Activated T-cell treated with anti-CD3 and anti-CD28 coated beads, Interleukin-2, amount 50 U/mL, for 4 hours (primary cell): ENCODE measurements around the gene ACLY. TPM values are rescaled to one million over a fixed set of nuclear protein-coding genes. Genes with fewer than 3 reads are reported as not detected.
"Not testable (repeated sequence)": the region's sequence is repeated elsewhere in the genome, so short reads cannot be mapped to it uniquely, and the experiment has no call there.

Experiments
- ATAC-seq, 2 donors: fragments of 200-7000 bp; cut with Tn5 transposase; one replicate each; pipeline ENCODE4 v1.10.0; 2021
- DNase-seq: peaks from one replicate; pipeline ENCODE4 v3.0.0-alpha.2; 2020
- H3K27me3 Mint-ChIP-seq: one replicate; pipeline ENCODE4 v1.8.0; 2021; ENCODE audit warnings: low read depth, mixed read lengths
- H3K36me3 Mint-ChIP-seq: one replicate; pipeline ENCODE4 v1.8.0; 2022; ENCODE audit warnings: mixed read lengths; ENCODE audit not compliant: insufficient read depth
- H3K4me1 Mint-ChIP-seq: one replicate; pipeline ENCODE4 v1.8.0; 2021; ENCODE audit warnings: low read depth, mixed read lengths
- H3K4me3 Mint-ChIP-seq: one replicate; pipeline ENCODE4 v1.8.0; 2021; ENCODE audit warnings: mild to moderate bottlenecking, moderate library complexity, mixed read lengths
- H3K9me3 Mint-ChIP-seq: one replicate; pipeline ENCODE4 v1.8.0; 2021; ENCODE audit warnings: mixed read lengths
- total RNA-seq, 3 donors: library from RNA; stranded (reverse); gene quantifications; one replicate each; pipeline ENCODE4 v1.2.1, GENCODE V29; 2021

The ACLY gene
- total RNA-seq, 3 donors from 2014 or later: 197 to 210 (median 198) TPM

- H3K36me3 Mint-ChIP-seq: peaks cover 34% of the 10 kb centered on the region
- H3K9me3 Mint-ChIP-seq: no peaks in the 10 kb centered on the region
- DNase-seq (no peak), ATAC-seq (no peak)
- no peaks in the 10 kb centered on the region for H3K27me3 Mint-ChIP-seq
- H3K4me1 Mint-ChIP-seq: no peaks in the 10 kb centered on the region
- no peak overlapping the region for H3K4me3 Mint-ChIP-seq
Observed at GRCh38 chr17:41885733-41886132, 33.0 kb downstream of the ACLY start.

DNA sequence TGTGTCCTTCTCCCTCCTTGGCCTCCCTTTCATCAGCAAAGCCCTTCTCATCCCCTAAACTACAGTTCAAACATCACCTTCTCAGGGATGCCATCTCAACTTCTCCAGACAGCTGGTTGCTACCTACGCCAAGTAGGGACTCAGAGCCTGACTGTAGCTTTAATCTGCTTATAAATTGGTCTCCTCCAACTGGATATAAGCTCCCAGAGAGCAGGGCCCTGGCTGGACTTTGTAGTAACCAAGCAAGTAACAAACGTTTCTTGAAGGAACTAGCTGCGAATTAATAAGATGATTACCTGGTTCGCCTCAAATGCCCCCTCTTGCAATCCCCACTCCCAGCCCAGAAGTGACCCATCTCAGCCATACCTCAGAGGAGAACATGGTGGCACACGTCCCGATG, 36.0 kb downstream of the ACLY start:
- Mint-ChIP-seq H3K4me3 (no peak overlapping the region), H3K9me3 (no peaks in the 10 kb centered on the region), H3K27me3 (no peaks in the 10 kb centered on the region), H3K36me3 (peaks cover 41% of the 10 kb centered on the region), H3K4me1 (no peaks in the 10 kb centered on the region)
- ATAC-seq (no peak), DNase-seq (no peak)

- H3K4me3 Mint-ChIP-seq: no peak overlapping the region
- ATAC-seq: no peak
- no peaks in the 10 kb centered on the region for H3K27me3 Mint-ChIP-seq
- H3K9me3 Mint-ChIP-seq: no peaks in the 10 kb centered on the region
- peaks cover 38% of the 10 kb centered on the region for H3K36me3 Mint-ChIP-seq
- no peak for DNase-seq
- no peaks in the 10 kb centered on the region for H3K4me1 Mint-ChIP-seq
Observed at GRCh38 chr17:41880130-41880529, 38.6 kb downstream of the ACLY start.

GRCh38 chr17:41874293-41874670, 44.5 kb downstream of the ACLY start:
- not testable (repeated sequence) for H3K27me3 Mint-ChIP-seq, DNase-seq, H3K4me3 Mint-ChIP-seq, ATAC-seq, H3K9me3 Mint-ChIP-seq, H3K4me1 Mint-ChIP-seq
- peaks cover 38% of the 10 kb centered on the region for H3K36me3 Mint-ChIP-seq

- Mint-ChIP-seq H3K9me3 (no peaks in the 10 kb centered on the region), H3K36me3 (peaks cover 41% of the 10 kb centered on the region), H3K4me1 (peaks cover 6% of the 10 kb centered on the region), H3K27me3 (no peaks in the 10 kb centered on the region), H3K4me3 (no peak overlapping the region)
- DNase-seq (no peak), ATAC-seq (no peak)
Observed at GRCh38 chr17:41873559-41874292, 45.0 kb downstream of the ACLY start.

DNA sequence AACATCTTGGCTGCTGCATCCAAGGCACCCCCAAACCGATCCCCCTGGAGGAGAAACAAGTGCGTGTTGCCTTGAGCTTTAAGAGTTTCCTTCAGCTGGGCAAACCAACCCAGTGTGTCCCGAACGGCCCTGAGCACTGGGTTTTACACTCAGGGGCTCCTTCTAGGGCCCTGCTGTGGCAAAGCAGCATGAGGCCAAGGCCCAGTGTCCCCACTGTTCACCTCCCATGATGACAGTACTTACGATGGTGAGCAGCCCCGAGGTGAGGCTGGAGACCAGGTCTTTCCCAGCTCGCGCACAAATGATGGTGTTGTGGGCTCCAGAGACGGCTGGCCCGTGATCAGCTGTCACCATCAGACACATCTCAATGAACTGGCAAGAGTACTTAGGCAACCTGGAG, 47.0 kb downstream of the ACLY start:
- no peak for DNase-seq
- Mint-ChIP-seq H3K4me1 (peaks cover 13% of the 10 kb centered on the region), H3K9me3 (no peaks in the 10 kb centered on the region), H3K27me3 (no peaks in the 10 kb centered on the region), H3K36me3 (peaks cover 41% of the 10 kb centered on the region), H3K4me3 (no peak overlapping the region)
- no peak for ATAC-seq

DNA sequence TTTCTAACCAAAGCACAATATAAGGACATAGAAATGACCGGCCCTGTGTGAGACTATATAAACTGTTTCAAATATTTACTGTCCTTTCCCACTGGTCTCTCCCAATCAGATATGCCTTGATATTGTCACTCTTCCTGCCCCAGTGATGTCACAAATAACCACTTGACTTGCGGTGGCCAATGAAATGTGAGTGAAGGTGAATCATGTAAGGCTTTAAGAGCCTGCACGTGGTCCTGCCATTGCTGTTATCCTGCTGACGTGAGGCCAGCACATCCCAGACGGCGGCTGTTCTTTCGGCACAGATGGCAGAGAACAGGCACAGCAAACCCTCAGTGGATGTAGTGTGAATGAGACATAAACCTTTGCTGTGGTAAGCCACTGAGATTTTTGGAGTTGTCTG, 48.1 kb downstream of the ACLY start:
- Mint-ChIP-seq H3K4me1 (peaks cover 13% of the 10 kb centered on the region), H3K36me3 (peaks cover 38% of the 10 kb centered on the region), H3K4me3 (no peak overlapping the region), H3K9me3 (no peaks in the 10 kb centered on the region), H3K27me3 (no peaks in the 10 kb centered on the region)
- no peak for DNase-seq
- no peak for ATAC-seq

GRCh38 chr17:41870097-41870496, 48.7 kb downstream of the ACLY start:
- Mint-ChIP-seq H3K27me3 (no peaks in the 10 kb centered on the region), H3K9me3 (no peaks in the 10 kb centered on the region), H3K36me3 (peaks cover 38% of the 10 kb centered on the region), H3K4me3 (no peak overlapping the region), H3K4me1 (peaks cover 16% of the 10 kb centered on the region)
- no peak for DNase-seq
- no peak for ATAC-seq

DNA sequence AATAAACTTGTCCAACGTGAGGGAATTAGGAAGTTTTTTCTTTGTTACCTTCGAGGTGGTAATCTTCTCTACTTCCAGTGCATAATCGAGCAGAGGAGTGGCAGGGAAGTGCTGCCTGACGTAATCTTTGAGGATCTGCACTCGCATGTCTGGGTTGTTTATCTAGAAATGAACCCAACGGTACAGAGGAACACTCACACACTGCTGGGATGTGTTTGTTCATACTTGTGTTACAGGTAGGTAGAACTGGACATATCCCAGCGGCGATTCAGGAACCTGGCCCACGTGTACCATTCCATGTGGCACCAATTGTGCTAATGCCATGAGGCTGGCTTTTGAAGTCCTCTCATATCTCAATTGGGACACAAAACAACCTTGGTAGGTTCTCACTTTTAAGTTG, 49.3 kb downstream of the ACLY start:
- no peaks in the 10 kb centered on the region for H3K9me3 Mint-ChIP-seq
- H3K27me3 Mint-ChIP-seq: no peaks in the 10 kb centered on the region
- H3K4me1 Mint-ChIP-seq: peaks cover 16% of the 10 kb centered on the region
- DNase-seq: no peak
- H3K36me3 Mint-ChIP-seq: peaks cover 38% of the 10 kb centered on the region
- H3K4me3 Mint-ChIP-seq: no peak overlapping the region
- no peak for ATAC-seq

GRCh38 chr17:41868568-41868967, 50.2 kb downstream of the ACLY start:
- peaks cover 38% of the 10 kb centered on the region for H3K36me3 Mint-ChIP-seq
- no peaks in the 10 kb centered on the region for H3K27me3 Mint-ChIP-seq
- no peak for DNase-seq
- ATAC-seq: no peak
- no peak overlapping the region for H3K4me3 Mint-ChIP-seq
- H3K9me3 Mint-ChIP-seq: no peaks in the 10 kb centered on the region
- H3K4me1 Mint-ChIP-seq: peaks cover 16% of the 10 kb centered on the region

- Mint-ChIP-seq H3K36me3 (peaks cover 18% of the 10 kb centered on the region), H3K4me1 (peaks cover 29% of the 10 kb centered on the region), H3K4me3 (no peak overlapping the region), H3K27me3 (no peaks in the 10 kb centered on the region), H3K9me3 (no peaks in the 10 kb centered on the region)
- no peak for DNase-seq
- ATAC-seq: no peak
Observed at GRCh38 chr17:41865596-41865893, 53.2 kb downstream of the ACLY start.

DNA sequence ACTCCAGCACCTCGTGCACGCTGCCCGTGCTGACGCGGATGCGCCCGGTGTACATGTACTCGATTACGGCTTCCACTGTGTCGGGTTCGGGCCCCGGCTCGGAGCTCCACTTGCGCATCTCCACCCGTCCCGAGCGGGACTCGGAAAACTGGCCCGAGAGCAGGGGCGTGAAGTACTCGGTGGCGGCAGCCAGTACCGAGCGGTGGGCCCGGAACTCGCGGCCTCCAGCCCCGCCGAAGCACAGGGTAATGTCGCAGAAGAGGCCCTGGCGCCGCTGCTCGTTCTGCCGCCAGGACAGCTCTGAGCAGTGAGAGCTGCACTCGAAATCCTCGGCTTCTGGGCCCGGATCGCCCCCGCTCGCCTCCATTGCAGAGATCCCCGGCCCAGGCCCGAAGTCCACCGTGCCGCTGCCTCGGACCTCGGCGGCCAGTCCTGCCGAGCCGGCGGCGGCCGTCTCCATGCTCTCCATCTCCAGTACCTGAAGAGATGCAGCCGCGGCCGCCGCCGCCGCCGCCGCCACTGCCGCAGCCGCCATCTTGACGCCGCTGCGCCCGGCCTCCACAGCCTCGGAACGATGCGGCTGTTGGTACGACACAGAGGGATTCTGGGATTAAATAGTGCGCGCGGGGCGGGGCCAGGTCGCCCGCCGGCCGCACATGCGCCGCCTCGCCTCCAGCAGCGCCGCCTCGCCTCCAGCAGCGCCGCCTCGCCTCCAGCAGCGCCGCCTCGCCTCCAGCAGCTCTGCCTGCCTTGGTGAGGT, 53.7 kb downstream of the ACLY start, which contains the start of gene KLHL11:
TSS of gene KLHL11 (minus strand) at position 588 of the 760 bp plus-strand sequence. CDS start at position 535, 53 bp downstream.
- ATAC-seq (peak; percentile 93 to 95), DNase-seq (peak; percentile 82)
- Mint-ChIP-seq H3K4me3 (no peak within 1 kb of the TSS), H3K27me3 (no peaks in the 10 kb centered on the region), H3K4me1 (peaks cover 32% of the 10 kb centered on the region), H3K36me3 (peaks cover 15% of the 10 kb centered on the region), H3K9me3 (no peaks in the 10 kb centered on the region)

GRCh38 chr17:41864498-41864835, 54.3 kb downstream of the ACLY start:
- Mint-ChIP-seq H3K36me3 (peaks cover 15% of the 10 kb centered on the region), H3K9me3 (no peaks in the 10 kb centered on the region), H3K4me3 (no peak overlapping the region), H3K27me3 (no peaks in the 10 kb centered on the region), H3K4me1 (peaks cover 37% of the 10 kb centered on the region)
- ATAC-seq (no peak), DNase-seq (peak; percentile 60)

DNA sequence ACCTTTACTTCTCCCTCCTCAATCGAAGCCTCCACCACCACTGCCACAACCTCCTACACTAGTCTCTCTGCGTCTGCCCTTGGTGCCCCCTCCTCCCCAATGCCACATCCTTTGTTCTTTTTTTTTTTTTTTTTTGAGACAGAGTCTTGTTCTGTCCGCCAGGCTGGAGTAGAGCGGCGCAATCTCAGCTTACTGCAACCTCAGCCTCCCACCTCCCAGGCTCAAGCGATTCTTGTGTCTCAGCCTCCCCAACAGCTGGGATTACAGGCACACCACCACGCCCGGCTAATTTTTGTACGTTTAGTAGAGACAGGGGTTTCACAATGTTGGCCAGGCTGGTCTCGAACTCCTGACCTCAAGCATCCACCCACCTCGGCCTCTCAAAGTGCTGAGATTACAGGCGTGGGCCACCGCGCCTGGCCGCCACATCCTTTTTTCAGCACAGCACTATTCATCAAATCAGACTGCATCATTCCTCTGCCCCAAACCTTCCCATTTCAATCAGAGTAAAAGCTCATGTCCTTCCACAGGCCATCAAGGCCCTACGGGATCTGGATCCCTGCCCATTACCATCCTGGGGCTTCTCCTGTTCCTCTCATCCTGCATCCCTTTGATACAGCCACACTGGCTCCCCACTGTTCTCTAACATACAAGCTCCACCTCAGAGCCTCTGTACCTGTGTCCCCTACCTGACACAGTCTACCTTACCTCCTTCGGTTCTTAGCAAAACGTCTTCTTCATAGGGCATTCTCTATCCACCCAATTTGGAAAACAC, 55.5 kb downstream of the ACLY start:
- Mint-ChIP-seq H3K4me3 (no peak overlapping the region), H3K27me3 (no peaks in the 10 kb centered on the region), H3K4me1 (peaks cover 29% of the 10 kb centered on the region), H3K36me3 (peaks cover 8% of the 10 kb centered on the region), H3K9me3 (no peaks in the 10 kb centered on the region)
- DNase-seq (no peak), ATAC-seq (no peak)
